GM12892 (cell line): Measurements from ENCODE around the gene ETV4.
A peak's percentile ranks its signal among the peaks of the same experiment; 100 is the strongest.

Experiments
- DNase-seq: peaks from one replicate; pipeline ENCODE4 v3.0.0; 2011; ENCODE audit not compliant: insufficient read length
- FAIRE-seq: peaks from 2 replicates; lab custom pipeline; 2011; peaks lifted over from hg19 to GRCh38; lab: Jason Lieb, UNC
- POLR2A ChIP-seq: IDR thresholded peaks from 2 replicates; pipeline ENCODE4 v1.6.1; 2011; ENCODE audit warnings: low read depth, low read length, control low read depth
- POLR2AphosphoS5 ChIP-seq: IDR thresholded peaks from 2 replicates; pipeline ENCODE4 v1.6.1; 2011; ENCODE audit warnings: low read depth, low read length, control low read depth
- TAF1 ChIP-seq: IDR thresholded peaks from 2 replicates; pipeline ENCODE4 v1.6.1; 2011; ENCODE audit warnings: low read depth, mild to moderate bottlenecking, control low read depth, low read length, borderline replicate concordance

The ETV4 gene

DNA sequence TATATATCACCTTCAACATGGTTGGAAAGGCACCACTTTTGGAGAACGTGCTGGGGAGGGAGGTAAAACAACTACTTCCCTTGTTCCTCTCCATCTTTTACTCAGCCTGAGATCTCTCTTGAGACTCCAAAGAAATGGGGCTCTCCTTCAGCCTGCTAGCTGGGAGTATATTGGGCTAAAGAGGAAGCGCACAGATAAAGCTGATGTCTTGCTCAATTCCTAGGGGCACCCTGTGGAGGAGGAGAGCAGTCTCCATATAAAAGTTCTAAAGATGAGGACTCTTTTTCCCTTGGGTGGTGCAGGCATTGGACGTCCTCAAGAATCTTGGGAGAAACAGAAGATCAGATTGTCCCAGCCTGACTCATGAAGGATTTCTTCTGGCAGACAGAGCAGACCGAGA, 4.6 kb upstream of the ETV4 start:
- no peak for FAIRE-seq

DNA sequence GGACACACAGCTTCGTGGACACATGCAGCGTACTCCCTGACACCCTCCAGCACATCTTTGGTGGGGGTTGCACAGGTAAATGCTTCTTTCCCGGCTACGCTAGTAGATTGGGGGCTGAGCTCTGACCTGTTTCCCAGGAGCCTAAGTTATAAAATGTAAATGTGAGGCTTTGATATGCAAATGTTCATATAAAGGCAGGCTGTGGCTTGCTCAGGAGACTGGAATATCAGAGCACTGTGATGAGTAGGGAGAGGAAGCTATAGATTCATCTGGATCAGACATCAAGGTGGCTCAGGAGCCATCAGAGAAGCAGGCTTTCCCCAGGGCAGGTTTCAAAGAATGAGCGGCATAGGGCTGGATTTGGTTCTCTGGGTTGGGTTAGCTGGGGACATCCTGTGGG, 3.4 kb upstream of the ETV4 start:
- DNase-seq (no peak), FAIRE-seq (no peak)
- TF ChIP-seq POLR2AphosphoS5: no peak
- no peak for TF ChIP-seq POLR2A
- no peak for TF ChIP-seq TAF1

More for the DNA sequence above, 4.6 kb upstream of the ETV4 start:
- TF ChIP-seq TAF1 (no peak), POLR2A (no peak)
- DNase-seq: no peak

DNA sequence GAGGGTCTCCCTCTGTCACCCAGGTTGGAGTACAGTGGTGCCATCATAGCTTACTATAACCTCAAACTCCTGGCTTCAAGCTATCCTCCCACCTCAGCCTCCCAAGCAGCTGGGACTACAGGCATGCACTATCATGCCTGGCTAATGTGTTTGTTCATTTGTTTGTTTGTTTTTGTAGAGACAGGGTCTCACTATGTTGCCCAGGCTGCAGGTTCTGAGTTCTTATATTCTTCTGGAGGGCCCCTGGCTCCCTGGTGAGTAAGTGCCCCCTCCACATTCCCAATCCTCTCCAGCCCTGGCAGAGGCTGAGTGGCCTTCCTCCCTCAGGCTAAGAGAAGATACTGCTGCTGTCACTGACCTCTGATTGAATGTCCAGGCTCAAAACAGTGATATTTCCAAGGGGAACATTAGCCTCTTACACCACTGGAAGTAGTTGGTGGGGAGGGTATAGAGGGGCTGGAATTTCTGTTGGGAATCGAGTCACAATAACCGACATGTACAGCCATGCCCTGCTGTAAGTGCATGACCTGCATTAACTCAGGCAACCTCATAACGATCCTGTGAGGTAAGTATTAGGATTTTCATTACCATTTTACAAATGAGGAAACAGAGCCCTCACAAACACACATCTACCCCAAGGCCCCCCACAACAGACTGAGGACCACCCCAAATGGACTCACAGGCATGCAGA, 2.7 kb upstream of the ETV4 start:
- DNase-seq (no peak), FAIRE-seq (no peak)
- TF ChIP-seq POLR2AphosphoS5 (no peak), TAF1 (no peak), POLR2A (no peak)

DNA sequence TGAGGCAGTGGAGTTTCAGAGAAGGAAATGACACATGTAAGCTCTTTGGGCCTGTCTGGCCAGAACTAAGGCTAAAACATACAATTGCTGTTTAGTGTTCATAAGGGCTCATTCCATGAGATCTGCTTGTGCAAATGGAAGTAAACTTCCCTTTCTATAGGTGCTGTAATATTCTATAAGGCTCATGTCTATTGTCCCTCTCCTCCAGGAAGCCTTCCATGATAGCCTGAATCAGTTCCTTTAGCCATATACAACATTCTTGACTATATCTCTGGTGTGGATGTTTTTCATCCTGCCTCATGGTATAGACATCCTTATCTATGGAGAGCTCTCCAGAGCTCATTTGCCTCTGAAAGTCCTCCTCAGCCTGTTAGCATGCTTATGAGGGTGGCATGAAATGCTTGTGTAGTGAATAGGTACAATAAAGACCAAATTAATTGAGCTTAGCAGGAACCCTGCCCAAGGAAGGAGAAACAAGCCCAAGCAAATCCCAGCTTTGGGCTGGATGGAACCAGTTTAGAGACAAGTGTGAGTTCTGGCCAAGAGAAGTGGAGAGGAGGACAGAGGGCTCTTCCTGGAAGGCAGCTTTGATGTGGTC, 1.6 kb upstream of the ETV4 start:
- DNase-seq (no peak), FAIRE-seq (no peak)
- no peak for TF ChIP-seq POLR2AphosphoS5
- no peak for TF ChIP-seq POLR2A
- no peak for TF ChIP-seq TAF1

DNA sequence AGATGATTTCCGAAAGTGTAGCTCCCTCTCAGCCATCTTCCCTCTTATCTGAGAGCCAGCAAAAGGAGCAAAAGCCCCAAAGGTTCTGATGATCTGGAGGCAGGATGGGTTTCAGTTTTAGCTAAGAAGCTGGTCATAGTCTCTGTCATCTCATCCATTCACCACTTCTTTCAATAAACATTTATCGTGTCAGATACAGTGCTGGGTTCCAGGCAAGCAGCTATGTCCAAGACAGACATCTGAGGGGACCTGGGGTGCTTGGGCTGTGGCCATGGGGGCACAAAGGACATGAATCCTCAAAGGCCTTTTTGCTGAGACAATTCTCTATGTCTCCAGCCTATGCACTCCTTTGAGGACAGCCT, 1.0 kb upstream of the ETV4 start:
- FAIRE-seq (no peak), DNase-seq (no peak)
- TF ChIP-seq POLR2AphosphoS5: no peak
- no peak for TF ChIP-seq POLR2A
- no peak for TF ChIP-seq TAF1

DNA sequence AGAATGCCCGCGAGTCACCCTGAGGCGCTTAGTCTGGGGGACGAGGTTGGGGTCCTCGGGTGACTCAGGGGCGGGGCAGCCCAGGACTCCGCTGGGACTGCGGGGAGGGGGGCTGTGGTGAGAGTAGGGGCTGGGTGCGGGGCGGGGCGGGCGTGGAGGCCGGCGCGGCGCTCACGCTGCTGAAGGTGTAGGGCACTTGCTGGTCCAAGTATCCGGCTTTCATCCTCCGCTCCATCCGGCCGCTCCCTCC, 832 bp downstream of the ETV4 start:
- DNase-seq: peak; percentile 47
- no peak for FAIRE-seq
- TF ChIP-seq POLR2AphosphoS5: no peak
- TF ChIP-seq TAF1: no peak
- TF ChIP-seq POLR2A: no peak

DNA sequence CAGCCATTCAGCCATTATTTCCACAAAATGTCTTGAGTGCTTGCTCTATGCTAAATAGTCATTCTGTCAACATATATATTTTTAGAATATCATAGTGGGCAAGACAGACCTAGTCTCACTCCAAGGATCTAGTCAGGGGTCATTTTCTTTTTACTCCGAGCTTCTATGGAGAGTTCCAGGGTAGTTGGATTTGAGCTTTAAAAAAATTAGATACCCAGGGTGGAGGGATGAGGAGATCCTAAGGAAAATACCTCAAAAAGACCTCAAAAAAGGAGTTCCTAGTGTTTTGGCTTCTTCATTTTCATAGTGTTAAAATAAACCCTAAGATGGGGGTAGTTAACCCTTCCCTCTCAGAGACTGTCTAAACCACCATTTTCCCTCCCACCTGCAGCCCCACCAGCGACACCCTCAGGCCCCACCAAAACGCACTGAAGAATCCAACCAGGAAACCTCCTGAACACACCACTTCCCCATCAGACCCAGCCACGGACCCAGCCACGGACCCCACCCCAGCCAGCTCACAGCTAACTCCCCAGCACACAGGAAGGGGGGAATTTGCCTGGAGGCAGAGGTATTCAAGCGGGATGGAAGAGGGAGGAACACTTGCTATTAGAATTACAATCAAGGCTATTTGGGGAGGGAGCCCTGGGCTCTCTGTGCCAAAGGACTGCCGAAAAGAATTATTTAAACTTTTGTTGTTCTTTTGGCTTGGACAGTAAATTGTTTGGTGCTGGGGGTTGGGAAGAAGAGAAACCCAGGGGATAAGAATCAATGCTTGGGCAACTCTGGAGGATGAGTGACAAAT, 2.2 kb downstream of the ETV4 start:
- no peak for DNase-seq
- FAIRE-seq: no peak
- no peak for TF ChIP-seq POLR2AphosphoS5
- TF ChIP-seq POLR2A: no peak
- no peak for TF ChIP-seq TAF1

DNA sequence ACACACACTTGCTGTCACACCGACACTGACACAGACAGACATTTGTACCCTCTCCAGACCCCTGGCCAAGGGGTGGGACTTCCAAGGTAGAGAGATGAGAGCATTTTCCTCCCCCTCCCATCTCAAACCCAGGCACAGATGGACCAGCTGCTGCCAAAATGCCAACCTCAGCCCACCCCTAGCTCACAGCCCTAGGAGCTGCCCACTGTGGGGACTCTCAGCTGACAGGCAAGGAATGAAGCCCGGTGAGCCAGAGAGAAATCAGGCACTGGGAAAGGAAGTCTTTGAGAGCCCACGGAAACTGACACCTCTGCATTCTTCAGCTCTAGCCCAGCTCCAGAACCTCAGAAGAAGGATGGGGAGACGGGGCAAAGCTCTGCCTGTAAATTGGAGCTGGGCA, 2.8 kb downstream of the ETV4 start:
- FAIRE-seq (no peak), DNase-seq (no peak)
- TF ChIP-seq POLR2A: no peak
- no peak for TF ChIP-seq TAF1
- TF ChIP-seq POLR2AphosphoS5: no peak

DNA sequence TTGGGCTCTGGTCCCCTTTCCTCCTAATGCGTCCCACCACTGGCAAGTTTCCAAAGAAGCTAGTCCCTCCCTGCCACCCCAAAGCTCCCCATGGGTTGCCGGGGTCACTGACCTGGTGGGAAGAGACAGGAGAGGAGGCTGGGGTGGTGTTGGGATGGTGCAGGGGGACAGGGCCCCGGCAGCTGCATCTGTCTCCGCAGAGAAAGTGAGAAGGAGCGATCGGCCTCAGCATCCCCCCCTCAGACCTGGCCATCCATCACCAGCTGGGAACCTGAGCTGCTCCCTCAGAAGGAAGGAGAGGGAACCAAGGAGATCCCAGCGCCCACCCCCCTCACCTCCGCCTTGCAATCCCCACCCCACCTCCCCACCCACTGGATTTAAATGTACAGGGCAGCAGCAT, 3.3 kb downstream of the ETV4 start:
- FAIRE-seq: no peak
- no peak for DNase-seq
- TF ChIP-seq POLR2AphosphoS5 (no peak), TAF1 (no peak), POLR2A (no peak)

DNA sequence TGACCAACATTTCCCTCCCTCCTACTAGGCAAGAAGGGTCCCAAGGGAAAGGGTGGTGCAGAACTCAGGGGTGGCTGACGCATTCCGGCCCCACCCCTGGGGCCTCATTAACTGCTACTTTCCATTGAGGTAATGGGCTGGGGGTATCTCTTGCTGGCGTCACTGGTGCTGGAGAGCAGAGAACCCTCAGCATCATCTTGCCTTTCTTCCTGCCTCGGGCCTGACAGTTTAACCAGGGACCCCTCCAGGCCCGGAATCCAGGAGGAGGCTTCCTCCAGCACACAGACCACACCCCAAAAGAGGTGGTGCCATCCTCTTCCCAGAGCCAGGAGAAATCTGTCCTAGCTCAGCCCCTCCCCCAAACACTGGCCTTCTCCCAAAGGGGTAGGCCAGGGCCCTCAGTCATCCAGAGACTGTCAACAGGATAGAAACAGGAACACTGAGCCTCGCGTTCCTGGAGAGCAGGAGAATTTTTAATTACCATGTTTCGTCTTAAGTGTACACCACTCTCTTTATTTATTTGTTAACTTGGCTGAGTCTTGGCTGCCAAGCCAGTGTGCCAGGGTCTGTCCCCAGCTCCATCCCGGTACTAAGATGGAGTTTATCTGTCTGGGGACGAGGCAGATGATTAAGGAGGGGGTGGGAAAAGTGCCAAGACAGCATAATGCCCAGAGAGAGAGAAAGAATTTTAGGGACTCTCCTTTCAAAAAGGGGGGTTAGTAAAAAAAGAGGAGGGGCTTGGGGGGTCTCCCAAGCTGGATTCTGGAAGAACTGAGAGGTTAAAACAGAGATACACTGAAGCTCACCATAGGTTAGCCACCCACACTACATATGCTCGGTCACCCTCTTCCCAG, 5.1 kb downstream of the ETV4 start:
- DNase-seq (no peak), FAIRE-seq (no peak)
- no peak for TF ChIP-seq POLR2A
- TF ChIP-seq TAF1: no peak
- TF ChIP-seq POLR2AphosphoS5: no peak
